Left ventricle myocardium inferior (tissue), 1 donor: ENCODE data around the gene SLC5A11. TPM values are rescaled to one million over a fixed set of nuclear protein-coding genes. Genes with fewer than 3 reads are reported as not detected.
"Not testable (repeated sequence)": the region's sequence is repeated elsewhere in the genome, so short reads cannot be mapped to it uniquely, and the experiment has no call there.

Source experiments
- DNase-seq: peaks from one replicate; pipeline ENCODE4 v3.0.0-alpha.2; 2020
- H3K27ac ChIP-seq: fragments of 200-600 bp; replicated peaks from 2 replicates; pipeline ENCODE4 v1.8.0; 2021
- H3K27me3 ChIP-seq: fragments of 200-600 bp; 2 replicates; pipeline ENCODE4 v1.8.0; 2021; ENCODE audit warnings: low read depth
- H3K36me3 ChIP-seq: fragments of 200-600 bp; 2 replicates; pipeline ENCODE4 v1.8.0; 2021
- H3K4me1 ChIP-seq: fragments of 200-600 bp; 2 replicates; pipeline ENCODE4 v1.8.0; 2021
- H3K4me3 ChIP-seq: fragments of 200-600 bp; 2 replicates; pipeline ENCODE4 v1.8.0; 2021; ENCODE audit warnings: mild to moderate bottlenecking, moderate library complexity
- H3K9me3 ChIP-seq: fragments of 200-600 bp; replicated peaks from 2 replicates; pipeline ENCODE4 v1.8.0; 2021
- intact Hi-C: fragments of 100-400 bp; cut with micrococcal nuclease; formaldehyde crosslinking; loops from one replicate; pipeline ENCODE4 v1.11.0; 2022
- total RNA-seq: library from RNA; stranded (reverse); fragmentation: NEBNext Ultra II Directional; extraction: Animal tissue kit (Norgen Biotek cat#: 25700); gene quantifications from one replicate; pipeline ENCODE4 v1.2.1, GENCODE V29; 2021
- TF ChIP-seq, protein P1 (sequence below): fragments of 200-600 bp; IDR thresholded peaks from 2 replicates; pipeline ENCODE4 v1.8.0; 2021; ENCODE audit warnings: antibody characterized with exemption, mild to moderate bottlenecking, borderline replicate concordance
- donor health status: DM: no; HTN: yes; CAD: no; lungs with severe emphysema.

The SLC5A11 gene
- total RNA-seq, 1 donor from 2014 or later, result 0.14 TPM

DNA sequence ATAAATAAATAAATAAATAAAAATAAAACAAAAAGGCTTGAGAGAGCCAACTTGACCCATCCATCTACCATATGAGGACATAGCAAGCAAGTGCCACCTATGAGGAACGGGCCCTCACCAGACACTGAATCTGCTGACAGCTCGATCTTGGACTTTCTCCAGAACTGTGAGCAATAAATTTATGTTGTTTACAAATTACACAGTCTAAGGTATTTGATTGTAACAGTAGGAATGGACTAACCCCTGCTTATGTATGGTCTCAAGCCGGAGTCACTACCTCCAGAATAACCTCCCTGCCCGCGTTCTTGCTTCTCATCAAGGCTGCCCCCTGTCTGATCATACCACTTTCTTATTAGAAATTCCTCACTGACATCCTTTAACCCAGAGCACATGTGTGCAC, 9.9 kb downstream of the SLC5A11 start:
- no peak for DNase-seq
- H3K27me3 ChIP-seq, result peaks cover 28% of the 10 kb centered on the region
- no peak overlapping the region for H3K27ac ChIP-seq
- H3K36me3 ChIP-seq, result no peaks in the 10 kb centered on the region
- H3K4me1 ChIP-seq, result peaks cover 10% of the 10 kb centered on the region
- no peaks in the 10 kb centered on the region for H3K9me3 ChIP-seq
- TF ChIP-seq, protein P1, sequence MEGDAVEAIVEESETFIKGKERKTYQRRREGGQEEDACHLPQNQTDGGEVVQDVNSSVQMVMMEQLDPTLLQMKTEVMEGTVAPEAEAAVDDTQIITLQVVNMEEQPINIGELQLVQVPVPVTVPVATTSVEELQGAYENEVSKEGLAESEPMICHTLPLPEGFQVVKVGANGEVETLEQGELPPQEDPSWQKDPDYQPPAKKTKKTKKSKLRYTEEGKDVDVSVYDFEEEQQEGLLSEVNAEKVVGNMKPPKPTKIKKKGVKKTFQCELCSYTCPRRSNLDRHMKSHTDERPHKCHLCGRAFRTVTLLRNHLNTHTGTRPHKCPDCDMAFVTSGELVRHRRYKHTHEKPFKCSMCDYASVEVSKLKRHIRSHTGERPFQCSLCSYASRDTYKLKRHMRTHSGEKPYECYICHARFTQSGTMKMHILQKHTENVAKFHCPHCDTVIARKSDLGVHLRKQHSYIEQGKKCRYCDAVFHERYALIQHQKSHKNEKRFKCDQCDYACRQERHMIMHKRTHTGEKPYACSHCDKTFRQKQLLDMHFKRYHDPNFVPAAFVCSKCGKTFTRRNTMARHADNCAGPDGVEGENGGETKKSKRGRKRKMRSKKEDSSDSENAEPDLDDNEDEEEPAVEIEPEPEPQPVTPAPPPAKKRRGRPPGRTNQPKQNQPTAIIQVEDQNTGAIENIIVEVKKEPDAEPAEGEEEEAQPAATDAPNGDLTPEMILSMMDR, result no peak
- intact Hi-C loops, result no loop called here
- H3K4me3 ChIP-seq, result no peak overlapping the region

DNA sequence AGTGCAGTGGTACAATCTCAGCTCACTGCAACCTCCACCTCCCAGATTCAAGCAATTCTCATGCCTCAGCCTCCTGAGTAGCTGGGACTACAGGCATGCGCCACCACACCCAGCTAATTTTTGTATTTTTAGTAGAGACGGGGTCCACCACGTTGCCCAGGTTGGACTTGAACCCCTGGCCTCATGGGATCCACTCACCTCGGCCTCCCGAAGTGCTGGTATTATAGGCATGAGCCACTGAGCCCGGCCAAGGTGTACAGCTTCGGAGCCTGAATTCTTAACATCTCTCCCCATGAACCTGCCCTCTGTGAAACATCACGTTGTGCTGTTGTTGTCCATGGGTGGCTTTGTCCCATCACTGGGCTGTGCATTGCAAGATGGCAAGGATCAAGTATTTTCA, 11.1 kb downstream of the SLC5A11 start:
- H3K9me3 ChIP-seq, H3K4me3 ChIP-seq, H3K36me3 ChIP-seq, H3K27ac ChIP-seq, H3K4me1 ChIP-seq, intact Hi-C loops, DNase-seq: not testable (repeated sequence)
- peaks cover 28% of the 10 kb centered on the region for H3K27me3 ChIP-seq

DNA sequence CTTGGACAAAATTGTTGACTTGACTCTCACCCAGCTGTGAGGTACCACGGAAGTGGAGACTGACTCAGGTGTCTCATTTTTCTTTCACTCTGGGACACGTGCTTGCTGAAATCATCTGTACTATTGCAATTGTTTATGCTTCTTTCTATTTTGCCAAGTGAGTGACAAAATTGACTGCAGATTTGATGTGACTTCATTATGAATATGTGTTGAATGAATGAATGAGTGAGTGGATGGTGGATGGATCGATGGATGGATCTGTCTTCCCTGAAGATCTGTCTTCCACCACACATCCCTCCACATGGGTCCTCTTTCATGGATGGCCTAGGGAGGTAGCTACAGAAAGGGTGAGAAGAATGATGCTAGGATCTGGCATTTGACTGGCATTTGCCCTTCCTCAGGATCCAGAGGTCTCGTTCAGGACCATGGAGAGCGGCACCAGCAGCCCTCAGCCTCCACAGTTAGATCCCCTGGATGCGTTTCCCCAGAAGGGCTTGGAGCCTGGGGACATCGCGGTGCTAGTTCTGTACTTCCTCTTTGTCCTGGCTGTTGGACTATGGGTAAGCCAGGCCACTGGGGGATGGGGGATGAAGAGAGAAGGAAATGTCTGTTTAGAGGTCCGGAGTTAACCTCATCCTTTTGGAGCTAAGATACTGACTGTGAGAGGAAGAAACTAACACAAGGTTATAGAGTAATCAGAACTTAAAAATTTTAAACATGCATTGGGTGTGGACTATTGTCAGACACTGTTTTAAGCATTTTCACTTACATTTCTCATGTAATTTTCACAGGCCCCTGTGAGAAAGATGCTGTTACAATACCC, 12.7 kb downstream of the SLC5A11 start:
- TF ChIP-seq, protein P1, result no peak

DNA sequence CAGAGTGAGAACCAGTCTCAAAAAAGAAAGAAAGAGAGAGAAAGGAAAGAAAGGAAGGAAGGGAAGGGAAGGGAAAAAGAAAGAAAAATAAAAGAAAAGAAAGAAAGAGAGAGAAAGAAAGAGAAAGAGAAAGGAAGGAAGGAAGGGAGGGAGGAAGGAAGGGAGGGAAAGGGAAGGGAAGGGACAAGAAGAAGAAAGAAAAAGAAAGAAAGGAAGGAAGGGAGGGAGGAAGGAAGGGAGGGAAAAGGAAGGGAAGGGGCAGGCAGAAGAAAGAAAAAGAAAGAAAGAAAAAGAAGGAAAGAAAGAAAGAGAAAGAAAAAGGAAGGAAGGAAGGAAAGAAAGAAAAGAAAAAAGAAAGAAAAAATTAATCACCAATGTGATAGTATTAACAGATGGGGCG, 15.7 kb downstream of the SLC5A11 start:
- no peaks in the 10 kb centered on the region for H3K36me3 ChIP-seq
- intact Hi-C loops, result no loop called here
- TF ChIP-seq, protein P1, result no peak
- H3K9me3 ChIP-seq, result peaks cover 25% of the 10 kb centered on the region
- H3K4me1 ChIP-seq, result no peaks in the 10 kb centered on the region
- peaks cover 16% of the 10 kb centered on the region for H3K27me3 ChIP-seq
- no peak for DNase-seq
- no peak overlapping the region for H3K4me3 ChIP-seq
- H3K27ac ChIP-seq, result no peak overlapping the region

More for the DNA sequence above, 12.7 kb downstream of the SLC5A11 start:
- peak; percentile 42 for DNase-seq
- intact Hi-C loops, result no loop called here
- peaks cover 1% of the 10 kb centered on the region for H3K9me3 ChIP-seq
- no peaks in the 10 kb centered on the region for H3K36me3 ChIP-seq
- H3K4me3 ChIP-seq, result no peak overlapping the region
- H3K27me3 ChIP-seq, result peaks cover 28% of the 10 kb centered on the region
- no peak overlapping the region for H3K27ac ChIP-seq
- H3K4me1 ChIP-seq, result peaks cover 10% of the 10 kb centered on the region

DNA sequence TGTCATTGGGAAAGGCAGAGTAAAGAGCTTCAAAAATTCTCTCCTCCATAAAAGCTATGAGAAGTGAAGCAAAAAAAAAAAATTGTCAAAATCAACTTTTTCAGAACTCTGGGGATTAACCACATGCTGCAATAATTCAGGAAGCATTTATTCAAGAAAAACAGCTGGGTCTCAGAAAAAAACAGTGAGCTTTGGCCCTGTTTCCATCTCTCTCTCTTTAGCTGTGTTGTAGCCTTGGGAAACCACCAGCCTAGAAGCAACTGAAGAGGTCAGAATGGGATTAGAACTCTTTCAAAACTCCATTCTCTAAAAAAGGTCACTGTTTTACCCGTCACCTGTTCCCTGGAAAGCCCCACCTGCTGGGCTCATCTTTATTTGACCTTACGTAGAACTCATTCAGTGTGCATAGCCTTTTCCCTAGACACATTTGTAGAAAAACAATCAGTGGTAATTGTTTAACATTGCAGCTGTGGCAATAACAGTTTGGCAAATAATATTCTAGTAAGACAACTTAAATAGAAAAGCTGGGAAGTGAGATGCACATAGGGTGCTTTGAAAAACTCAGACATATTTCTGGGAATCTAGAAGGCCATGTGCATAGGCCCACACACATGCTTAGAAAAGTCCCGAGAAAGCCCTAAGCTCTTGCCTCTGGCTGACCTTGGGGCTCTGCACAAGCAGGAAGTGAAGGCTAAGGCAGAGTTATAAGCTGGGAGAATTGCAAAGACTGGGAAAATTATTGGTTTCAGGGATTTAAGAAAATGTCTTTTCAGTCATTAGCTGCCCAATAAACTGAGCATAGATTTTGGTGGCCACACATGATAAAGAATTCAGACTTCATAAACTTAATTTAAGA, 18.0 kb downstream of the SLC5A11 start:
- Histone ChIP-seq H3K27ac (no peak overlapping the region), H3K27me3 (no peaks in the 10 kb centered on the region), H3K36me3 (no peaks in the 10 kb centered on the region), H3K4me3 (no peak overlapping the region), H3K9me3 (peaks cover 26% of the 10 kb centered on the region), H3K4me1 (no peaks in the 10 kb centered on the region)
- intact Hi-C loops, result no loop called here
- TF ChIP-seq, protein P1, result no peak
- DNase-seq, result no peak
